Ureter (tissue), 1 donor: ENCODE data around the gene SSX4B. TPM values are rescaled to one million over a fixed set of nuclear protein-coding genes. Genes with fewer than 3 reads are reported as not detected.

ENCODE experiments used
- total RNA-seq: library from RNA; stranded (reverse); gene quantifications from one replicate; pipeline ENCODE4 v1.2.4, GENCODE V29; 2023
- donor health status: DM: yes; HTN: yes; CAD: no.

SSX4B gene
- total RNA-seq, 1 donor from 2014 or later: not detected

Other genes starting within 250 kb of the SSX4B start
- gene SSX5, start 215.2 kb downstream of the SSX4B start, total RNA-seq: not detected
- gene SSX1, start 156.6 kb downstream of the SSX4B start, total RNA-seq: not detected
- not detected for gene SSX3, start 55.3 kb downstream of the SSX4B start, total RNA-seq
- gene SSX4, start 28.4 kb downstream of the SSX4B start, total RNA-seq: not detected
- 25.3 TPM for gene SLC38A5, start 58.3 kb upstream of the SSX4B start, total RNA-seq
- 42.7 TPM for gene FTSJ1, start 64.2 kb upstream of the SSX4B start, total RNA-seq
- gene PORCN, start 97.0 kb upstream of the SSX4B start, total RNA-seq: 12.7 TPM
- gene EBP, start 109.8 kb upstream of the SSX4B start, total RNA-seq: 60.0 TPM
- 12.2 TPM for gene TBC1D25, start 127.8 kb upstream of the SSX4B start, total RNA-seq
- 364 TPM for gene RBM3, start 162.5 kb upstream of the SSX4B start, total RNA-seq
- 127 TPM for gene WDR13, start 185.5 kb upstream of the SSX4B start, total RNA-seq